COLO829 (cell line): Measurements from ENCODE around the gene SYNDIG1L.
"Not testable (repeated sequence)": the region's sequence is repeated elsewhere in the genome, so short reads cannot be mapped to it uniquely, and the experiment has no call there.

Experiments
- DNase-seq: peaks from one replicate; pipeline ENCODE4 v3.0.0; 2012; ENCODE audit warnings: low spot score

SYNDIG1L gene

DNA sequence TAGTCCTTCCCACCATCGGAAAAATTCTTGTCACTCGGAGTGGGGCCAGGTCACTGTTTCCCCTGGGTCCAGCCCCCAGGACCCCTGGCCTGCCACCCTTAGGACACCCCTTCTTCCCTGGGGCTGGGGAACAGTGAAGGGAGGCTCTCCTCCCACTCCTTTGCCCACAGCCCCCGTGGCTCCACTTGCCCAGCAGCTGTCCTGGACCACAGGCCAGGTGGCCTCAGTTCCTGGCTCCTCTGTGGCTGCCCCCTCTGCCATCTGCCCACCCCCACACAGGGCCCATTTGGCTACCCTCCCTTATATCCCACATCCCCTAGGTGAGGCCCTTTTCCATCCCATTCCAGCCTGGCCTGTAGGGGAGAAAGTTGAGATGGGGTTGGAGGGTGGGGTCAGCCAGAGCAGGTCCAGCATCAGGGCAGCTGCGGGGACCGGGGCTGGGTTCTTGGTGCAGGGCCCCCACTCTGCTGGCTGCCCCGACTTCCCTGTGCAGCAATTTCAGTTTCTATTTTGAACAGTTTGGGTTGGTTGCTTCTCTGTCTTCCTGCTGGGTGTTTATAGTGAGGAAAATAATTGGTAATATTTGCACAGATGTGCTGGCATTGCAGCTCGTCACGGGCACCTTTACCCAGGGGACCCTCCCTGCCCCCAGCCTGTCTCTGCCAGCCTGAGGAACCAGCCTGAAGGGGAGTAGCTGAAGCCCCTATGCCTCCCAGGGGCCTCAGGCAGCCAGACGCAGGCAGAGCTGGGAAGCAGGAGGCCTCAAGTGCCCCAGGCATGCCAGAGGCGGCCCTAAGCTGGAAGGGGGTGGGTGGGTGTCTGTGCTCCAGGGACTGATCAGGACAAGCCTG lies 23.4 kb downstream of the SYNDIG1L start:
- no peak for DNase-seq

DNA sequence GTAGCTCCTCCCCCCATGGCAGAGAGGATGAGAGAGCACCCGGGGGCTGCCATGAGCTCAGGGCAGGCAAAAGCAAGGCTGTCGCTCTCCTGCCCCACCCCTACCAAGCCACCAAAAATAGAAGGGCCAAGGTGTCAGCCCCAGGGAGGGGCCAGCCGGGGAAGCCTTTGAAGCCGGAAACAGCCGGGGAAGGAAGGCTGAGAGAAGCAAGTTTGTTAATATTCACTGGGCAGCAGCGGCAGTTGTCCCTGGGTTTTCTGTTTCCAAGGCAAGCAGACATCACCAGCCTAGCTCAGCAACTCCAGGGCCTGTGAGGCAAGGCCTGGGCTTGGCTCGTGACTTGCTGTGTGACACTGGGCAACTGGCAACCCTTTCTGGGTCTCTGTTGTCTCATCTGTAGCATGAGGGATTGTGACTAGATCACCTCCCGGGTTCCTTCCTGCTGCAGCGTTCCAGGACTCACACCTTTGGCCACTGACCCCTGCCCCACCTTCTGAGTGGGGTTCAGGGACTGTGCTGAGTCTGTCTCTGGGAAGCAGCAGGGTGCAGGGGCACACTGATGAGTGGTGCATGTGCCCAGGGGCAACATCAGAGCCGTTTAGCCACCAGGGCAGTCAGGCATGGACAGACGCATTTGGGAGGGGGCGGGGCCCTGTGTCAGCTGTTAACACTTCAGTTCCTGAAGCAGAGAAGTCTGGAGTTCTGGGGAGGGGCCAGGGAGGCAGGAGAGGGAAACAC lies 24.3 kb downstream of the SYNDIG1L start:
- no peak for DNase-seq

DNA sequence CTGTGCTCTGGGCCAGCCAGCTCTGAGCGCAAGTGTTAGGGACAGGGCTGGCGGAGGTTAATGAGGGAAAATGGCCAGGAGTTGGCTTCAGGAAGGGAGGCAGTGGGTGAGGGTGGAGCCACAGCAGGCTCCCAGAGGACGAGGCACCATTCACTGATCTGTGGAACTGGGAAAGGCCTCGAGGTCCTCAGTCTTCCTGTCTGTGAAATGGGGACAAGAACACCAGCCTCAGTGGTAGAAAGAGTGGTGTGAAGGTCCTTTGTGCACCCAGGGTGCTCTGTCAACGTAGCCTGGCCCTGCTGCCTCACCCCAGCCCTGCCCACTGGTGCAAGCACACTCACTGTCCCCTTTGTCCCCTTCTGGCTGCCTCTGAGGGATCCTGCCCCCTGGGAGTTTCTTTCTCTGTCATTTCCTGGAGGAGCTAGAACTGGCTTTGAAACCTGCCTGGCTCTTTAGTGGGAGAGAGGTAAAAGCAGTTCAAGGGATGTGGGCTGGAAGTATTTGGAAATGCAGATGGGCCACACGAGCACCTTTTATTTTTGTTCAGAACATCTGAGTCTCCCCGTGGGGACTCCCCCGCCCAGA lies 25.0 kb downstream of the SYNDIG1L start:
- DNase-seq = no peak

DNA sequence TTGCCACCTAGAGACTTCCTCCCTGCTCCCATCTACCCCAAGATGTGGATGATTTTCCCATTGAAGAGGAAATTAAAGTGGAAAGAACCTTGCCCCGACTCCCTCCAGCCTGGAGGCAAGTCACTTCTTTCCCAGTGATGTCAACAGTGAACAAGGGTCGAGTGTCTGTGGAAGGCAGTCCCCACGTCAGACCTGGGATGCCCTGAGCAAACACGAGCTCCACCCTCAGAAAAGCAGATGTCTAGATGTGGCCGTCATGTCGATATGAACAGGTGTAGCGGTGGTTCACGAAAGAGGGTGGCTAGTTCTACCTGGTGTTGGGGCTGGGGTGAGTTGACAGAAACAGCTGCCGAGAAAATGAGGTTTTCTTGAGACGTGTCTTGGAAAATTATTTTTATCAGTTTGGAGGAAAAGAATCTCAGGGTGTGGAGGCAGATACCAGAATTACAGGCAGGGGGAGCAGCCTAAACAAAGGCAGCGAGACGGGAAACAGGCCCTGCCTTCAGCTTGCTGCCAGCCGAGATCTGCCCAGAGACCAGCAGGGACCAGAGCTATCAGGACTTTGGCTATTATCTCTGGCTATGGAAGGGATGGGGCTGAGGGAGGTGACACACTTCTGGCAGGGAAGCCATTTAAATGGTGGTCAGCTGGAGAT lies 25.9 kb downstream of the SYNDIG1L start:
- no peak for DNase-seq

DNA sequence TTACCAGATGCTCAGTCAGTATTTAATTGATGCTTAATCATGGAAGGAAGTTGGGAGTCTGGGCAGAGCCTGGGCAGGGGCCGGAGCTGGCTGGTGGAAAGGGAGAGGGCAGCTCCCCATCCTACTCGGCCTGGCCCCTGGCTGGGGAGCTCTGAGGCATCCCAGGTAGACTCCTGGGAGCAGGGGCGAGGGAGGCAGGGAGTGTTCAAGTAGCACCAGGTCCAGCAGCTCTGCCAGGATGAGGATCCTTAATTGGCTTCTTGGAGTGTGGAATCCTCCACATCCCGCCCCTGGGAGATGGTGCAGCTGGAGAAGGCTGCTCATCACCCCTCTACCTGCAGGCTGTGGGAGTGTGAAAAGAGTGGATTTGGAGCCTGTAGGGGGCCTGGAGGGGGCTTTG lies 30.9 kb downstream of the SYNDIG1L start:
- no peak for DNase-seq

DNA sequence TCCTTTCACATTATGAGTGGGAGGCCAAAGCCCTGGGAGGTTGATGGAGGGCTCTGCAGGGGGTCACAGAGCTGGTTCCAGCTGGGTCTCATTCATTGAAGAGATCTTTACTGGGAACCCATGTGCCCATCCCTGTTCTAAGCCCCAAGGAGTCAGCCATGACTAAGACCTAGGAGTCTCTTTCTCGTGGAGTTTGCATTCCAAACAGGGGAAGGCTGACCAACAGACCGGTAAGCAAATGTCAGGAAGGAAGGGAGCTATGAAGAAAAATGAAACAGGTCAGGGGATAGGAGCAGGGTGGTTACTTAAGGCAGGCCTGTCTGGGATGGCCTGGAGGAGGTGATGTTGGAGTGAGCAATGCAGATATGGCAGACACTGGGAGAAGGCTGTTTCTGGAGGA lies 31.5 kb downstream of the SYNDIG1L start:
- no peak for DNase-seq

DNA sequence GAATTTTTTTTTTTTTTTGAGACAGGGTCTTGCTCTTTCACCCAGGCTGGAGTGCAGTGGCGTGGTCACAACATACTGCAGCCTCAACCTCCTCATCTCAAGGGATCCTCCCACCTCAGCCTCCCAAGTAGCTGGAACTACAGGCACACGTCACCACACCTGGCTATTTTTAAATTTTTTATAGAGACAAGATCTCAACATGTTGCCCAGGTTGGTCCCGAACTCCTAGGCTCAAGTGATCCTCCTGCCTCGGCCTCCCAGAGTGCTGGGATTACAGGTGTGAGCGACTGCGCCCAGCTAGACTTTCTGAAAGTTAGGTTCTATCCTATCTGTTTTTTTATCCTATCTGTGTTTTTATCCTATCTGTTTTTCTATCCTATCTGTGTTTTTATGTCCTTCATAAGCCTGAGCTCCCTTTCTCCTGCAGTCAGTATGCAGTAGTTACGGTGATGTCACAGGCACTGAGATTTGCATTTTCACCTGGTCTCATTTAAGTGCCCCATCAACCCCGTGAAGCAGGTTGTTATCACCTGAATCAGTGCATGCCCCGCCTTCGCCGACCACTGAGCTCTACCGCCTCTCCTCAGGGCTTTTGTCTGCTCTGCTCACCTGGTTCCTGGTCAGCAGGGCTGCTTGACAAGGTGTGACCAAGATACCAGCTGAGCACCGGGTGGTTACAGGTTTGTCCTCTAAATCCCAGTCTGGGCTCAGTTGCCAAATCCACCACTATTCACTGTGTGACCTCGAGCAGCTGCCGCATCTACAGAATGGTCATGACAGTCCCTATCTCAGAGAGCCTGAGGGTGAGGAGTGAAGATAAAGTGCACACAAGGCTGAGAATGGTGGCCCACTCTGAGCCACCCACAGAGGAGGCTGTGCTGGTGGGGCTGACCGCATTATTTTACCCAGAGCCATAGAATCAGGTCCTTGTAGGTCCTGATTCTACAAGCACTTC lies 33.1 kb downstream of the SYNDIG1L start:
- no peak for DNase-seq

DNA sequence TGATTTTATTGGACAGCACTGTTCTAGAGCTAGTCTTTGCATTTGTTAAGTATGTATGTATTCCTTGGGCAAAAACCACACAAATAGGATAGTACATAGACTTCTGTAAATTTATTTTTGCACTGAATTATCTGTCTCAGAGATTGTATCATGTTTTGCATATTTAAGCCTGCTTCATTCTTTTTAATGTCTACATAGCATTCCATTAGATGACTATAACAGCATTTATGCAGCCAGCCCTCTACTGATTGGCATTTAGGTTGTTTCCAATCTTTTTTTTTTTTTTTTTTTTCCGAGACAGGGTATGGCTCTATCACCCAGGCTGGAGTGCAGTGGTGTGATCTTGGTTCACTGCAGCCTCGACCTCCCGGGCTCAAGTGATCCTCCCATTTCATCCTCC lies 34.5 kb downstream of the SYNDIG1L start:
- DNase-seq = no peak

DNA sequence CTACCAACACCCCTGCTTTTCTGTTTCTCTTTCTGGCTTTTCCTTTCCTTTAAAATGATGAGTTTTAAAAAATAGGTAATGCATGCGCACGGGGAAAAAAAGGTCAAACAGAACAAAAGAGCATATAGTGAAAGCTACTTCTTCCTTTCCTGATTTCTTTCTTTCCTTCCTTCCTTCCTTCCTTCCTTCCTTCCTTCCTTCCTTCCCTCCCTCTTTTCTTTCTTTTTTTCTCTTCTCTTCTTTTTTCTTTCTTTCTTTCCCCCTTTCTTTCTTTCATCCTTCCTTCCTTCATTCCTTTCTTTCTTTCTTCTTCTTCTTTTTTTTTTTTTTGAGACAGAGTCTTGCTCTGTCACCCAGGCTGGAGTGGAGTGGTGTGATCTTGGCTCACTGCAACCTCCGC lies 35.5 kb downstream of the SYNDIG1L start:
- DNase-seq = not testable (repeated sequence)

DNA sequence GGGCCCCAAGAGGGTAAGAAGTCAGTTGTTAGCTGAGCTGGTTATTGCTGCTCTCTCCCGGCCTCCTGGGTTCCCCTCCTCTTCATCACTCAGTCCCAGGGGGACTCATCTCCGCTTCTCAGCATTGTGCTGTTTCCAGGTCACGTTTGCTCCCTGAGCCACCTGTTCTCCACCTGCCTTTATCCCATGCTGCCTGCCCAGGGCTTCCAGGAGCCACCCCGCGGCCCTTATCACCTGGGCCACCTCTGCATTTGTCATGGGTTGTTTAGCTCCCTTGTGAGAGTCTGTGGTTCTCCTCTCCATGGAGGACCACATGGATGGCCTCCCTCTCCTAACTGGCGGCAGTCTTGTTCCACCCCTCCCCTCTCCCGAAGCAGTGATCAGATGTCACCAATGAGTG lies 36.0 kb downstream of the SYNDIG1L start:
- no peak for DNase-seq

DNA sequence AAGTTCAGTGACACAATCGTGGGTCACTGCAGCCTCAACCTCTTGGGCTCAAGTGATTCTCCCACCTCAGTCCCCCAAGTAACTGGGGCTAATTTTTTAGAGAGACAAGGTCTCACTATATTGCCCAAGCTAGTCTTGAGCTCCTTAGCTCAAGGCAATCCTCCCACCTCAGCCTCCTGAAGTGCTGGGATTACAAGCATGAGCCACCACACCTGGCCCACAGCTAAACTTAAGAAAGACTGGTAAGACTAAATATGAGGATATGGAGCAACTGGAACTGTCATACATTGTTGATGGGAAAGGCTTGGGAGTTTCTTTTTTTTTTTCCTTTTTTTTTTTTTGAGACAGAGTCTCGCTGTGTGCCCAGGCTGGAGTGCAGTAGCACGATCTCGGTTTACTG lies 43.8 kb downstream of the SYNDIG1L start:
- no peak for DNase-seq

DNA sequence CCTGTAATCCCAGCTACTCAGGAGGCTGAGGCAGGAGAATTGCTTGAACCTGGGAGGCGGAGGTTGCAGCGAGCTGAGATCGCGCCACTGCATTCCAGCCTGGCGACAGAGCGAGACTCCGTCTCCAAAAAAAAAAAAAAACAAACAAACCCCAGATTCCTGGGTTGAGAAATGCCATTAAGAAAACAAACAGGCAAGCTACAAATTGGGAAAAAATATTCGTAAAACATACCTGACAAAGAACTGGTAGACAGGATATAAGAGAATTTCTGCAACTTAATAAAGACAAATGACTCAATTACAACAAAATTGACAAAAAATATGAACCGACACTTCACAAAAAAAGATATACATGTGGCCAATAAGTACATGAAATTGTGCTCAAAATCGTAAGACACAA lies 44.4 kb downstream of the SYNDIG1L start:
- not testable (repeated sequence) for DNase-seq

DNA sequence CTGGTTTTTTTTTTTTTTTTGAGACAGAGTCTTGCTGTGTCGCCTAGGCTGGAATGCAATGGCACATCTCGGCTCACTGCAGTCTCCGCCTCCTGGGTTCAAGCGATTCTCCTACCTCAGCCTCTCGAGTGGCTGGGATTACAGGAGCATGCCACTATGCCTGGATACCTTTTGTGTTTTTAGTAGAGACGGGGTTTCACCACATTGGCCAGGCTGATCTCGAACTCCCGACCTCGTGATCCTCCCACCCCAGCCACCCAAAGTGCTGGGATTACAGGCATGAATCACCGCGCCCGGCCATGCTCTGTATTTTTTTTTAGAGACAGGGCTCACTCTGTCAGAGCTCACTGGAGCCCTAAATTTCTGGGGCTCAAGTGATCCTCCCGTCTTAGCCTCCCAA lies 45.2 kb downstream of the SYNDIG1L start:
- no peak for DNase-seq

DNA sequence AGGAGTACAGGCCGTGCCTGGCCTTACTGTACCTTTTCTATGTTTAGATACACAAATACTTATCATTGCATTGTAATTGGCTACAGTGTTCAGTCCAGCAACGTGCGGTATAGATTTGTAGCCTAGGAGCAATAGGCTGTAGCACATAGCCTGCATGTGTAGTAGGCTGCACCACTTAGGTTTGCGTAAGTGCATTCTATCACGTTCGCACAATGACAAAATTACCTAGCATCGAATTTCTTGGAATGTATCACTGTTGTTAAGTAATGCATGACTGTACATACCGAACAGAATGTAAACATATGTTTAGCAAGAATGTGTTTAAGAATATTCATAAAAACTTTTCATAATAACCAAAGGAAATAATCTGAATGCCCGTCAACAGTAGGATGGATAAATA lies 45.8 kb downstream of the SYNDIG1L start:
- DNase-seq = no peak

DNA sequence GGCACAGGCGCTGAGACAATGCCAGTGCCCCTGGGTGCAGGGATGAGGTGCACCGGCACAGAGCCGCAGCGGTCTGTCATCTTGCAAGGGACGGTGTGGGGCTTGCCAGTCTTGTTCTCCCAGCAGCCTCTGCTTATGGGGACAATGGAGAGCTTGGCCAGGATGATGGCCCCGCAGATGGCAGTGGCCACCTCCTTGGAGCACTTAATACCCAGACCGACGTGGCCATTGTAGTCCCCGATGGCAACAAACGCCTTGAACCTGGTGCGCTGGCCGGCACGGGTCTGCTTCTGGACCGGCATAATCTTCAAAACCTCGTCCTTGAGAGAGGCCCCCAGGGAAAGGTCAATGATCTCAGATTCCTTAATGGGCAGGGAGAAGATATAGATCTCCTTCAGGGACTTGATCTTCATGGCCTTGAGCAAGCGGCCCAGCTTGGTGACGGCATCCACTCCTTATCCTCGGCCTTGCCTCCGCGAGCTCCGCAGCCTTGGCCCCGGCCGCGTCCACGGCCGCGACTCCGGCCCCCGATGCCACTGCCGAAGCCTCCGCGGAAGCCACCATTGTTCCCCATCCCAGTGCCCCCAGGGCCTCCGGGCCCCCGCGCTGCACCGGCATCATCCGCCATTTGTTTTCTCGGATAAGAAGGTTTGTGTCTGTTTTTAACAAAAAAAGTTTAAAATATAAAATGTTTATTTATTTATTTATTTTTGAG lies 47.9 kb downstream of the SYNDIG1L start:
- DNase-seq = no peak

DNA sequence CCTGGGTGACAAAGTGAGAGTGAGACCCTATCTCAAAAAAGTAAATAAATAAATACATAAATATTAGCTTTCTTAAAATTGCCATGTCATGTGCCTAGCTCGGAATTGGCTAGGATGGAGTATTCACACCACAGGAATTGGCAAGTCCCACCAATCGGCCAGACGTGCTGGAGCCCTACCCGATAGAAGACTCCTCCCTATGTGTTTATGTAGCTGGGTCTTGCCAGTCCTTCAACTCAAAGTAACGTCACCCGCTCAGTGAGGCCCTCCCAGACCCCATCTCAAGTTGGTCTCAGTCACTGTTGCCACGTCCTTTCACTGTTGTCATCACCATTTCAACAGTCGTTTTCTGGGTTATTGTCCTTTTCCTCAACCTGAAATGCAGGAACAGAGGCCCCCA lies 57.6 kb downstream of the SYNDIG1L start:
- no peak for DNase-seq

DNA sequence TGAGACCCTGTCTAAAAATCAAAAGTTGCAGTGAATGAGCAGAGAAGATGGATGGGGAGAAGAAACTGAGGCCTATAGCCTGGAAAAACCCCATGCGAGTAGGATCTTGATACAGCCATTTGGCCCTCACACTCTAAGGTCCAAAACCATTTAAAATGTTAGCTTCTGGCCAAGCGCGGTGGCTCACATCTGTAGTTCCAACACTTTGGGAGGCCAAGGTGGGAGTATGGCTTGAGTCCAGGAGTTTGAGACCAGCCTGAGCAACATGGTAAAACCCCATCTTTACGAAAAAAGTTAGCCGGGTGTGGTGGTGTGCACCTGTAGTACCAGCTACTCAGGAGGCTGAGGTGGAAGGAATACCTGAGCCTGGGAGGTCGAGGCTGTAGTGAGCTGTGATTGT lies 58.0 kb downstream of the SYNDIG1L start:
- no peak for DNase-seq

DNA sequence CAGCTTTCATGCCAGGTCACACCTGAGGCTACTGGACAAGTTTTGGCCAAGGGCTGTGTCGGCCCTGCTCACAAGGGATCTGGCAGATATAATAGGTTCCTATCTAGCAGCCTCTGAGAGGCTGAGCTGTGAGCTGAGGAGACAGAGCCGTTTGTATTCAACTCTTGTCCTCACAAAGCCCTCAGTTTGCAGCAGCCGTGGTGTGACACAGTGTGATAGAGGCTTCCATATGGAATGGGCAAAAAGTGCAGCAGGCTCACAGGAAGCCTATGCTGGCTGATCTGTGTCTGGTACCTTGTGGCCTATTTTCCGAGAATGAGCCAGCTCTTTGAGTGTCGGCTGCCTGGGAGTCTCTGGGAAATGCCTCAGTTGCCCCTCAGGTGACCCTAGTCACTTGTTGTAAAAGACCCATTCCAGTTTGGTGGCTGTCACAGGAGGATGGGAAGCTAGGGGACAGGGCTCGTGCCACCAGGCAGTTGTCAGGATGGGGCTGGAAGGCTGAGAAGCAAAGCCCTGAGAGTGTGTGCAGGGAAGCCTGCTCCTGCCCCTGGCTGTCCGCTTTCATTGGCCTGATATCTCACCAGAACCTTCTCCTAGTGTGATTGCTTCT lies 61.6 kb downstream of the SYNDIG1L start:
- DNase-seq = no peak

DNA sequence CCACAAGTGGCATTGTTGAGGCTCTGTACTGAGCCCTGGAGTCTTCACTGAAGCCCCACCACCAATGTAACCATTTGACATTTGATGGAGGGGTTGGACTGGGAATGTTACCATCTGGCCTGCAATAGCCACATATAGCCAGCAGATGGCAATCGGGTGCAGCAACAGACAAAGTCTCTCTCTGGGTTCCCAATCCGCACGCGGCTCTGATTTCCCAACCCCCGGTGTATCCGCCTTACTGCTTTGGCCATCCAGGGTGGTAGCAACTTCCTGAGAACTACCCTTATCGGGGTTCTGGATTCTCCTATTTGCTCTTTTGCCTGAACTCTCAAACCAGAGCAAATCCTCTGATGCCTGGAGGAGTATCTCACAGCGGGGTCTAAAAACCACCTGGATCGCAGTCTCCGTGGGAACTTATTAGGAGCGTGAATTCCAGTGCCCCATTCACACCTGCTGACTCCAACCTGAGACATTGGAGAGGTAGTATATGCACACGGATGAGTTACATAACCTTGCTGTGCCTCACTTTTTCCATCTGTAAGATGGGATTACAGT lies 63.6 kb downstream of the SYNDIG1L start:
- peak; percentile 92 for DNase-seq

DNA sequence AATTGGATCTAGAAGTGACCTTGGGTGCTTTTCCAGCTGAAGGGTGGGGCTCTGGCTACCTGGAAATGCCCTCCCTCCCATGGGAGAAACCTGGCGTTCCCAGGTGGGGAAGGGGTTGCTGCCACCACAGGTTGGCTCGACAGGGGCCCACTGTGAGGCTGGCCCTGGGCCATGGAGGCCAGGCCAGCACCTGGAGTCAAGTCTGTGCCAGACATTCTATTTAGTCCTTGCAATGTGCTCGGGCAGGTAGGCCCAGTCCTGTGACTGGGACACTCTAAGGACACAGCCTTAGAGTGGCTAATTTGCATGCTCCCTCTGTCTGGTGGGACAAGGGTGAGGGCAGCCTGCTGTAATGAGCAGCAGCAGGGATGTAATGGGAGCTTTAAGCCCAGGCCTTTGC lies 65.8 kb downstream of the SYNDIG1L start:
- DNase-seq = no peak
